Thoracic aorta (tissue), 2 donors: ENCODE data around the gene MRNIP. TPM values are rescaled to one million over a fixed set of nuclear protein-coding genes. Genes with fewer than 3 reads are reported as not detected.

Experiments used
- ATAC-seq: fragments of 150-250 bp; one replicate; pipeline ENCODE4 v1.8.0; 2017; ENCODE audit warnings: low read depth; ENCODE audit not compliant: insufficient number of reproducible peaks, low FRiP score
- DNase-seq: peaks from one replicate; pipeline ENCODE4 v3.0.0-alpha.2; 2020; ENCODE audit warnings: low spot score
- H3K27ac ChIP-seq, 2 donors: fragments of 200-600 bp; sonication (generic); 1 replicate in 1 of 2; 2 replicates in 1 of 2; pipeline ENCODE4 v1.5.1; 2016; ENCODE audit warnings: mild to moderate bottlenecking in 2 of 2, moderate library complexity in 2 of 2
- H3K27me3 ChIP-seq: fragments of 200-600 bp; sonication (generic); replicated peaks from 2 replicates; pipeline ENCODE4 v1.6.0; 2016; ENCODE audit warnings: mild to moderate bottlenecking; ENCODE audit not compliant: insufficient read depth
- H3K36me3 ChIP-seq: fragments of 200-600 bp; sonication (generic); one replicate; pipeline ENCODE4 v1.5.1; 2016
- H3K4me1 ChIP-seq, 2 donors: fragments of 200-600 bp; sonication (generic); 1 replicate in 1 of 2; 2 replicates in 1 of 2; pipeline versions ENCODE4 v1.5.1 to v1.6.0; 2016; ENCODE audit warnings: low read depth in 2 of 2, mild to moderate bottlenecking in 1 of 2; ENCODE audit not compliant: control insufficient read depth in 1 of 2
- H3K4me3 ChIP-seq: fragments of 200-600 bp; sonication (generic); 2 replicates; pipeline ENCODE4 v1.5.1; 2016; ENCODE audit warnings: mild to moderate bottlenecking
- H3K9me3 ChIP-seq: fragments of 200-600 bp; sonication (generic); 2 replicates; pipeline ENCODE4 v1.5.1; 2016
- CTCF ChIP-seq: fragments of 200-600 bp; sonication (generic); IDR thresholded peaks from one replicate; pipeline ENCODE4 v1.5.1; 2019; ENCODE audit warnings: antibody characterized with exemption
- total RNA-seq, 2 donors: library from RNA; depleted of rRNA; stranded (reverse); fragments of >200 nt; gene quantifications; one replicate each; pipeline versions ENCODE4 v1.1.0 to v1.2.3, GENCODE V29; 2016

The MRNIP gene
- total RNA-seq, 2 donors from 2014 or later, result 46.2 to 54.2 TPM

- H3K27me3 ChIP-seq, result no peaks in the 10 kb centered on the region
- peaks cover 92% of the 10 kb centered on the region for H3K36me3 ChIP-seq
- no peak for TF ChIP-seq CTCF
- no peak overlapping the region for H3K4me3 ChIP-seq
- ATAC-seq (no peak), DNase-seq (no peak)
- H3K9me3 ChIP-seq, result no peaks in the 10 kb centered on the region
- H3K4me1 ChIP-seq, result peaks cover 25 to 54% of the 10 kb centered on the region in 2 donors
- H3K27ac ChIP-seq, result peak overlapping the region in 1 of 2 donors; percentile 26
Measured at GRCh38 chr5:179827680-179828079, 30.9 kb downstream of the MRNIP start.

GRCh38 chr5:179825655-179826182 lies 32.9 kb downstream of the MRNIP start:
- no peak for TF ChIP-seq CTCF
- peaks cover 33 to 64% of the 10 kb centered on the region in 2 donors for H3K4me1 ChIP-seq
- ATAC-seq (no peak), DNase-seq (no peak)
- H3K27ac ChIP-seq, result no peak overlapping the region
- peaks cover 78% of the 10 kb centered on the region for H3K36me3 ChIP-seq
- H3K9me3 ChIP-seq, result no peaks in the 10 kb centered on the region
- no peaks in the 10 kb centered on the region for H3K27me3 ChIP-seq
- no peak overlapping the region for H3K4me3 ChIP-seq

GRCh38 chr5:179824745-179825112 lies 33.9 kb downstream of the MRNIP start:
- no peak overlapping the region for H3K27ac ChIP-seq
- TF ChIP-seq CTCF, result no peak
- peaks cover 36 to 70% of the 10 kb centered on the region in 2 donors for H3K4me1 ChIP-seq
- ATAC-seq (no peak), DNase-seq (no peak)
- no peak overlapping the region for H3K4me3 ChIP-seq
- H3K9me3 ChIP-seq, result no peaks in the 10 kb centered on the region
- H3K27me3 ChIP-seq, result no peaks in the 10 kb centered on the region
- H3K36me3 ChIP-seq, result peaks cover 68% of the 10 kb centered on the region

- peak overlapping the region; percentile 99 for H3K4me3 ChIP-seq
- no peak for TF ChIP-seq CTCF
- peaks cover 64% of the 10 kb centered on the region for H3K36me3 ChIP-seq
- H3K4me1 ChIP-seq, result peaks cover 42 to 76% of the 10 kb centered on the region in 2 donors
- peak overlapping the region in 1 of 2 donors; percentile 38 for H3K27ac ChIP-seq
- H3K9me3 ChIP-seq, result no peaks in the 10 kb centered on the region
- no peak for DNase-seq
- no peaks in the 10 kb centered on the region for H3K27me3 ChIP-seq
- no peak for ATAC-seq
Measured at GRCh38 chr5:179823937-179824744, 34.5 kb downstream of the MRNIP start.

GRCh38 chr5:179822444-179822990 lies 36.1 kb downstream of the MRNIP start:
- no peaks in the 10 kb centered on the region for H3K27me3 ChIP-seq
- no peaks in the 10 kb centered on the region for H3K9me3 ChIP-seq
- no peak for ATAC-seq
- DNase-seq, result no peak
- H3K36me3 ChIP-seq, result peaks cover 50% of the 10 kb centered on the region
- no peak for TF ChIP-seq CTCF
- H3K4me3 ChIP-seq, result peak overlapping the region; percentile 99
- H3K27ac ChIP-seq, result peak overlapping the region; percentile 25 to 100
- peaks cover 49 to 81% of the 10 kb centered on the region in 2 donors for H3K4me1 ChIP-seq
